NT2/D1 (cell line): Measurements from ENCODE around the gene PTPRG.

ENCODE experiments used
- DNase-seq: peaks from one replicate; pipeline ENCODE4 v3.0.0-alpha.2; 2011; ENCODE audit warnings: low read depth, low spot score
- H3K27me3 ChIP-seq: 2 replicates; pipeline ENCODE4 v1.6.0; 2011; ENCODE audit warnings: mild to moderate bottlenecking; ENCODE audit not compliant: insufficient read length, insufficient read depth
- H3K36me3 ChIP-seq: 2 replicates; pipeline ENCODE4 v1.6.1; 2011; ENCODE audit warnings: mild to moderate bottlenecking, low read length, mixed read lengths; ENCODE audit not compliant: insufficient read depth, insufficient read length
- H3K4me1 ChIP-seq: 2 replicates; pipeline ENCODE4 v1.5.1; 2011; ENCODE audit not compliant: insufficient read depth, insufficient read length
- H3K4me3 ChIP-seq: 2 replicates; pipeline ENCODE4 v1.5.1; 2011; ENCODE audit warnings: low read depth; ENCODE audit not compliant: insufficient read length
- H3K9ac ChIP-seq: 2 replicates; pipeline ENCODE4 v1.6.0; 2011; ENCODE audit warnings: low read depth; ENCODE audit not compliant: insufficient read length
- H3K9me3 ChIP-seq: 2 replicates; pipeline ENCODE4 v1.5.1; 2011; ENCODE audit warnings: mild to moderate bottlenecking, low read length; ENCODE audit not compliant: insufficient read depth
- SUZ12 ChIP-seq: IDR thresholded peaks from 2 replicates; pipeline ENCODE4 v1.6.1; 2011; ENCODE audit not compliant: insufficient read length, insufficient read depth; ENCODE audit errors: extremely low read depth
- YY1 ChIP-seq: IDR thresholded peaks from 2 replicates; pipeline ENCODE4 v1.6.1; 2011; ENCODE audit not compliant: insufficient read length, insufficient read depth
- ZNF274 ChIP-seq: IDR thresholded peaks from 2 replicates; pipeline ENCODE4 v1.6.1; 2011; ENCODE audit warnings: mild to moderate bottlenecking, low read depth, low read length

Gene PTPRG

GRCh38 chr3:61674596-61674995, 113.2 kb downstream of the PTPRG start:
- Histone ChIP-seq H3K4me1 (no peaks in the 10 kb centered on the region), H3K9ac (no peak overlapping the region), H3K4me3 (no peak overlapping the region), H3K9me3 (peaks cover 15% of the 10 kb centered on the region; the same call in 1 of the 2 replicates), H3K27me3 (no peaks in the 10 kb centered on the region), H3K36me3 (no peaks in the 10 kb centered on the region)
- TF ChIP-seq YY1 (no peak), ZNF274 (no peak), SUZ12 (no peak)
- no peak for DNase-seq

DNA sequence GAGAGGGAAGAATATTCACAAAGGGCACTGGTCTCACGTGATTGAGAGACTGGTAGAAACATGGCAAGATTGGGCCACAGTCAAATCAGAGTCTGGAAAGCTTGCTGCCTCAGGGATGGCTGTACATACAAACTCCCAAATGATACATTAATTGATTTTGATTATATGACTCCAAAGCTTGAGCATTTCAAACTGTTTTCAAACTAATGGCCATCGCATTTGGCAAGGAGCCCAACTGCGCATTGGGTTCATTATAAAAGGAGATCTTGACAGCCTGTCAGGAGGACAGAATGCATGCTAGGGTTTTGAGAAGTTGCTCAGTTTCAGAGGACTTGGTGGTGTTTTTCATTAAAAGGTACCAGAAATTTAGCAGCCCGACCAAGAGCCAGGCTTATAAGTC, 117.7 kb downstream of the PTPRG start:
- H3K36me3 ChIP-seq, result no peaks in the 10 kb centered on the region
- H3K9ac ChIP-seq, result no peak overlapping the region
- no peak for TF ChIP-seq ZNF274
- no peak for TF ChIP-seq SUZ12
- TF ChIP-seq YY1, result no peak
- H3K4me1 ChIP-seq, result peaks cover 4% of the 10 kb centered on the region
- no peaks in the 10 kb centered on the region for H3K9me3 ChIP-seq
- H3K4me3 ChIP-seq, result no peak overlapping the region
- no peak for DNase-seq
- H3K27me3 ChIP-seq, result no peaks in the 10 kb centered on the region

DNA sequence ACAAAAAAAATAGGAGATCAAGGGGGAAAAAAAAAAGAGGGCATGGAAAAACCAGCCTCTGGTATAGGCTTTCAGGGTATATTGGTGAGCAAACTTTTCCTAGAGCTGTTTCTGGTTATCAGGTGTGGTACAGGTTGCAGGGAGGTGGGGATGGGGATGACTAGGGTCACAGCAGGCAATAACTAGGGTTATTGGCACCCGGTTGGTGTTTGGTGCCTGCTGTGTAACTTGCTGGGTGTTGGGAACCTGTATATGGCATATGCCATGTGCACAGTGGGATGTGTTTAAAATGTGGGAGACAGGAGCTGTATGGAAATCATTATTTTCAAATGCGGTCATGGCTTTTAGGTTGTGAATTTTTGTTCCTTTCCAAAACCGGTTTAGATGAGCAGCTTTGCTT, 119.2 kb downstream of the PTPRG start:
- no peak for DNase-seq
- no peak overlapping the region for H3K4me3 ChIP-seq
- H3K27me3 ChIP-seq, result peaks cover 6% of the 10 kb centered on the region
- H3K9me3 ChIP-seq, result no peaks in the 10 kb centered on the region
- H3K36me3 ChIP-seq, result no peaks in the 10 kb centered on the region
- no peak overlapping the region for H3K9ac ChIP-seq
- peaks cover 4% of the 10 kb centered on the region for H3K4me1 ChIP-seq
- no peak for TF ChIP-seq YY1
- no peak for TF ChIP-seq ZNF274
- no peak for TF ChIP-seq SUZ12

DNA sequence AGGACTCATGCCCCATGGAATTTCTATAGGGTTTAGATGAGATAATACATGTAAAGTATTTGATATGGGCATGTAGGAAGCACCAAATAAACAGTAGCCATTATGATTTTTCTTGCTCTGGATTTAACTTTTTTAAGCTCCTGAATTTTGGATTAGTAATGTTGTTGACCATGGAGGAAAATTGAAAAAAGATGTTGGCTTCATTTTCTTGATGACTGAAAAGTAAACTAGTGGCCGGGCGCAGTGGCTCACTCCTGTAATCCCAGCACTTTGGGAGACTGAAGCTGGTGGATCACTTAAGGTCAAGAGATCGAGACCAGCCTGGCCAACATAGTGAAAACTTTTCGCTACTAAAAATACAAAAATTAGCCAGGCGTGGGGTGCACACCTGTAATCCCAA, 120.3 kb downstream of the PTPRG start:
- Histone ChIP-seq H3K4me1 (peaks cover 4% of the 10 kb centered on the region), H3K27me3 (peaks cover 11% of the 10 kb centered on the region), H3K9me3 (no peaks in the 10 kb centered on the region), H3K9ac (no peak overlapping the region), H3K36me3 (no peaks in the 10 kb centered on the region), H3K4me3 (no peak overlapping the region)
- TF ChIP-seq SUZ12 (no peak), YY1 (no peak), ZNF274 (no peak)
- DNase-seq, result no peak

- H3K27me3 ChIP-seq, result peaks cover 11% of the 10 kb centered on the region
- H3K4me1 ChIP-seq, result peaks cover 6% of the 10 kb centered on the region
- H3K9ac ChIP-seq, result no peak overlapping the region
- TF ChIP-seq ZNF274, result no peak
- TF ChIP-seq YY1, result no peak
- TF ChIP-seq SUZ12, result no peak
- H3K9me3 ChIP-seq, result no peaks in the 10 kb centered on the region
- H3K36me3 ChIP-seq, result no peaks in the 10 kb centered on the region
- H3K4me3 ChIP-seq, result no peak overlapping the region
- no peak for DNase-seq
These were observed 121.5 kb downstream of the PTPRG start for GRCh38 chr3:61682671-61683548.

GRCh38 chr3:61683549-61684236, 122.3 kb downstream of the PTPRG start:
- no peak for TF ChIP-seq ZNF274
- no peak for TF ChIP-seq SUZ12
- TF ChIP-seq YY1, result no peak
- DNase-seq, result no peak
- H3K9ac ChIP-seq, result no peak overlapping the region
- no peaks in the 10 kb centered on the region for H3K36me3 ChIP-seq
- peaks cover 7% of the 10 kb centered on the region for H3K4me1 ChIP-seq
- no peaks in the 10 kb centered on the region for H3K9me3 ChIP-seq
- peaks cover 11% of the 10 kb centered on the region for H3K27me3 ChIP-seq
- no peak overlapping the region for H3K4me3 ChIP-seq

- Histone ChIP-seq H3K9me3 (no peaks in the 10 kb centered on the region), H3K27me3 (peaks cover 11% of the 10 kb centered on the region), H3K4me1 (peaks cover 7% of the 10 kb centered on the region), H3K4me3 (no peak overlapping the region), H3K36me3 (no peaks in the 10 kb centered on the region), H3K9ac (no peak overlapping the region)
- no peak for DNase-seq
- TF ChIP-seq YY1, result no peak
- TF ChIP-seq SUZ12, result no peak
- TF ChIP-seq ZNF274, result no peak
These were observed 123.0 kb downstream of the PTPRG start for GRCh38 chr3:61684386-61684785.
